Stomach (tissue), 4 donors: ENCODE data around the gene CENPU.

Experiments
- EP300 ChIP-seq: sonication (generic); formaldehyde crosslinking; IDR thresholded peaks from one replicate; pipeline ENCODE4 v1.6.1; 2017; ENCODE audit warnings: antibody characterized with exemption
- POLR2A ChIP-seq, 4 donors: fragments of 450-650 bp; IDR thresholded peaks; one replicate each; pipeline ENCODE4 v1.6.1; 2016; ENCODE audit warnings: antibody characterized with exemption in 4 of 4, control low read depth in 2 of 4, mild to moderate bottlenecking in 1 of 4, moderate library complexity in 1 of 4
- POLR2AphosphoS5 ChIP-seq, 3 donors: sonication (generic); formaldehyde crosslinking; IDR thresholded peaks; one replicate each; pipeline ENCODE4 v1.6.1; 2016; ENCODE audit warnings: antibody characterized with exemption in 3 of 3
- TF ChIP-seq, protein P1 (sequence below), 7 experiments: fragments of 450-650 bp in 4 of 7; fragments of 200-600 bp in 3 of 7; sonication (generic) in 3 of 7; IDR thresholded peaks; one replicate each; pipeline ENCODE4 v1.5.1; 2016 to 2019; ENCODE audit warnings: antibody characterized with exemption in 7 of 7, control low read depth in 2 of 7, mild to moderate bottlenecking in 1 of 7

DNA sequence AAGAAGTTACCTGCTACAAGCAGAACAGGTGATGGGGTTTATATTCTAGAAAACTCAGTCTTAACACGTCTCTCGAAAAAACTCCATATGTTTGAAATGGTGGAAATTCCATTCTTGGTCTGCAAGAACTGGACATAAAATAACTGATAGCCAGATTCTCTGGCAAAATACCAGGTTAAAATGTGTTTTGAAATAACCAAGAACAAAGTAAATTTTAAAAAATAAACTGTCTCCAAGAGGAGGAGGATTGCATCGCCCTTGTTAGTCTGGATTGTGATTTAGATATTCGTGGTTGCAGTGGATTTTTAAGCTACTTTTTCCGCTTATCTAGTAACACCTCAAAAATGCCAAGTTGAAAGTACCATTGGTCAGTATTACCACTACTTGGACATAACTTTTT is 40.8 kb downstream of the CENPU start:
- TF ChIP-seq, protein P1, sequence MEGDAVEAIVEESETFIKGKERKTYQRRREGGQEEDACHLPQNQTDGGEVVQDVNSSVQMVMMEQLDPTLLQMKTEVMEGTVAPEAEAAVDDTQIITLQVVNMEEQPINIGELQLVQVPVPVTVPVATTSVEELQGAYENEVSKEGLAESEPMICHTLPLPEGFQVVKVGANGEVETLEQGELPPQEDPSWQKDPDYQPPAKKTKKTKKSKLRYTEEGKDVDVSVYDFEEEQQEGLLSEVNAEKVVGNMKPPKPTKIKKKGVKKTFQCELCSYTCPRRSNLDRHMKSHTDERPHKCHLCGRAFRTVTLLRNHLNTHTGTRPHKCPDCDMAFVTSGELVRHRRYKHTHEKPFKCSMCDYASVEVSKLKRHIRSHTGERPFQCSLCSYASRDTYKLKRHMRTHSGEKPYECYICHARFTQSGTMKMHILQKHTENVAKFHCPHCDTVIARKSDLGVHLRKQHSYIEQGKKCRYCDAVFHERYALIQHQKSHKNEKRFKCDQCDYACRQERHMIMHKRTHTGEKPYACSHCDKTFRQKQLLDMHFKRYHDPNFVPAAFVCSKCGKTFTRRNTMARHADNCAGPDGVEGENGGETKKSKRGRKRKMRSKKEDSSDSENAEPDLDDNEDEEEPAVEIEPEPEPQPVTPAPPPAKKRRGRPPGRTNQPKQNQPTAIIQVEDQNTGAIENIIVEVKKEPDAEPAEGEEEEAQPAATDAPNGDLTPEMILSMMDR (IDR thresholded peaks at IDR 0.05), result no peak
- TF ChIP-seq POLR2AphosphoS5 (IDR thresholded peaks at IDR 0.05), result no peak
- no peak for TF ChIP-seq POLR2A (IDR thresholded peaks at IDR 0.05)
- TF ChIP-seq EP300, result no peak
